Neuronal stem cell (in vitro differentiated cells): ENCODE results near the gene LYG1.
"Not testable (repeated sequence)": the region's sequence is repeated elsewhere in the genome, so short reads cannot be mapped to it uniquely, and the experiment has no call there.

Experiments used
- DNase-seq: peaks from one replicate; pipeline ENCODE4 v3.0.0-alpha.2; 2013; ENCODE audit warnings: low spot score
- H2AFZ ChIP-seq: one replicate; pipeline ENCODE4 v1.6.1; 2013; ENCODE audit warnings: mild to moderate bottlenecking, low read length, inconsistent platforms
- H2AK5ac ChIP-seq: 2 replicates; pipeline ENCODE4 v1.6.1; 2013; ENCODE audit warnings: low read depth, mild to moderate bottlenecking, inconsistent platforms, low read length, moderate library complexity, mixed read lengths
- H2BK120ac ChIP-seq: 2 replicates; pipeline ENCODE4 v1.6.1; 2013; ENCODE audit warnings: low read depth, mild to moderate bottlenecking, inconsistent platforms, low read length, moderate library complexity, mixed read lengths
- H2BK12ac ChIP-seq: one replicate; pipeline ENCODE4 v1.6.1; 2013; ENCODE audit warnings: low read length, inconsistent platforms
- H2BK15ac ChIP-seq: 2 replicates; pipeline ENCODE4 v1.6.1; 2013; ENCODE audit warnings: mild to moderate bottlenecking, low read length, inconsistent platforms, mixed read lengths
- H2BK5ac ChIP-seq: one replicate; pipeline ENCODE4 v1.6.1; 2013; ENCODE audit warnings: inconsistent platforms, mild to moderate bottlenecking, low read length, moderate library complexity
- H3K14ac ChIP-seq: one replicate; pipeline ENCODE4 v1.6.1; 2013; ENCODE audit warnings: low read length, inconsistent platforms
- H3K18ac ChIP-seq: 2 replicates; pipeline ENCODE4 v1.6.1; 2013; ENCODE audit warnings: low read length, inconsistent platforms
- H3K23ac ChIP-seq: 2 replicates; pipeline ENCODE4 v1.6.1; 2013; ENCODE audit warnings: low read depth, mild to moderate bottlenecking, mixed read lengths, low read length, inconsistent platforms; ENCODE audit not compliant: poor library complexity
- H3K27ac ChIP-seq: replicated peaks from 3 replicates; pipeline ENCODE4 v1.5.1; 2013; ENCODE audit warnings: low read length, inconsistent platforms
- H3K27me3 ChIP-seq, 3 experiments: 2 replicates each; pipeline ENCODE4 v1.6.1; 2013; ENCODE audit warnings: low read length in 3 of 3, mild to moderate bottlenecking in 2 of 3, inconsistent platforms in 1 of 3, low read depth in 1 of 3, mixed read lengths in 1 of 3, moderate library complexity in 1 of 3; ENCODE audit not compliant: control insufficient read depth in 3 of 3, insufficient read depth in 3 of 3
- H3K36me3 ChIP-seq, 2 donors: replicated peaks in 1 of 2; 2 replicates each; pipeline ENCODE4 v1.6.1; 2013; ENCODE audit warnings: low read length in 2 of 2; ENCODE audit not compliant: control insufficient read depth in 2 of 2, insufficient read depth in 2 of 2
- H3K4ac ChIP-seq: 2 replicates; pipeline ENCODE4 v1.6.1; 2013; ENCODE audit warnings: inconsistent platforms, mild to moderate bottlenecking, low read length, moderate library complexity
- H3K4me1 ChIP-seq, 2 donors: 1 replicate in 1 of 2; 2 replicates in 1 of 2; pipeline ENCODE4 v1.6.1; 2013; ENCODE audit warnings: low read length in 2 of 2, low read depth in 1 of 2; ENCODE audit not compliant: control insufficient read depth in 2 of 2, insufficient read depth in 1 of 2
- H3K4me2 ChIP-seq: one replicate; pipeline ENCODE4 v1.6.1; 2013; ENCODE audit warnings: mild to moderate bottlenecking, low read length, inconsistent platforms; ENCODE audit not compliant: insufficient read depth, poor library complexity, severe bottlenecking
- H3K4me3 ChIP-seq, 2 donors: 2 replicates each; pipeline ENCODE4 v1.5.1; 2013; ENCODE audit warnings: low read length in 2 of 2, mild to moderate bottlenecking in 2 of 2, inconsistent platforms in 1 of 2, moderate library complexity in 1 of 2
- H3K79me1 ChIP-seq: one replicate; pipeline ENCODE4 v1.6.1; 2013; ENCODE audit warnings: low read depth, mild to moderate bottlenecking, inconsistent platforms, low read length, moderate library complexity
- H3K9ac ChIP-seq: one replicate; pipeline ENCODE4 v1.6.1; 2013; ENCODE audit warnings: mild to moderate bottlenecking, low read depth, low read length, inconsistent platforms; ENCODE audit not compliant: poor library complexity
- H3K9me3 ChIP-seq, 2 donors: replicated peaks in 1 of 2; 2 replicates each; pipeline versions ENCODE3 to v1.6.1; 2013; ENCODE audit warnings: low read length in 2 of 2, mild to moderate bottlenecking in 2 of 2, inconsistent platforms in 1 of 2, low read depth in 1 of 2, mixed read lengths in 1 of 2, moderate library complexity in 1 of 2; ENCODE audit not compliant: control insufficient read depth in 2 of 2, insufficient read depth in 1 of 2
- H4K8ac ChIP-seq: one replicate; pipeline ENCODE4 v1.6.1; 2013; ENCODE audit warnings: low read depth, mild to moderate bottlenecking, inconsistent platforms, low read length, moderate library complexity
- H4K91ac ChIP-seq: one replicate; pipeline ENCODE4 v1.6.1; 2013; ENCODE audit warnings: low read length, low read depth, mild to moderate bottlenecking, inconsistent platforms; ENCODE audit not compliant: poor library complexity
- whole genome bisulfite sequencing, 2 donors: extraction: QIAGEN DNeasy Blood & Tissue Kit; methylation state at CpG; one replicate each; pipeline ENCODE4 v1.1.7; 2013; ENCODE audit warnings: missing lambda C conversion rate in 2 of 2, mixed read lengths in 1 of 2; ENCODE audit not compliant: insufficient read length in 2 of 2, insufficient replicate concordance in 1 of 2; ENCODE audit errors: extremely low coverage in 2 of 2; 5-methylcytosine and 5-hydroxymethylcytosine counted together

LYG1 gene

DNA sequence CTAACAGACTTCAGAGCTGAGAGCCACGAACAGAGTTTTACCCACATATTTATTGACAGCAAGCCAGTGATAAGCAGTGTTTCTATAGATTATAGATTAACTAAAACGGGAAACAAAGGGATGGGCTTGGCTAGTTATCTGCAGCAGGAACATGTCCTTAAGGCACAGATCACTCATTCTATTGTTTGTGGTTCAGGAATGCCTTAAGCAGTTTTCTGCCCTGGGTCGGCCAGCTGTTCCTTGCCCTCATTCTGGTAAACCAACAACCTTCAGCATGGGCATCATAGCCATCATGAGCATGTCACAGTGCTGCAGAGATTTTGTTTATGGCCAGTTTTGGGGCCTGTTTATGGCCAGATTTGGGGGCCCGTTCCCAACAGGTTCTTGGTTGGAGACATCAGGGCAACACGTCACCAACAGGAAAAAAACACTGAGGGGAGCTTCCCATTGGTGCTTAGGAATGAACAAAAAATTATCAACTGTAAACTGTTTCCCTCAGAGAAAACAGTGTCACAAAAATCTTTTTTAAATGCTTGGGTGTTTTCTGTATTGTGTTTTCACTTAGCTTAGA lies 22.7 kb downstream of the LYG1 start:
- H3K4me2 ChIP-seq, H3K4ac ChIP-seq, H3K9me3 ChIP-seq, H3K23ac ChIP-seq, H2BK120ac ChIP-seq, H3K18ac ChIP-seq, H2AFZ ChIP-seq, H3K27me3 ChIP-seq, H2BK12ac ChIP-seq, H3K4me3 ChIP-seq, DNase-seq, H4K91ac ChIP-seq, H2BK5ac ChIP-seq, H3K27ac ChIP-seq, H2BK15ac ChIP-seq, H4K8ac ChIP-seq, H3K79me1 ChIP-seq, H3K14ac ChIP-seq, H3K36me3 ChIP-seq, H3K9ac ChIP-seq, H2AK5ac ChIP-seq, H3K4me1 ChIP-seq: not testable (repeated sequence)
- no CpG with 5 or more reads among the region's 5 CpGs for WGBS, 2 donors

DNA sequence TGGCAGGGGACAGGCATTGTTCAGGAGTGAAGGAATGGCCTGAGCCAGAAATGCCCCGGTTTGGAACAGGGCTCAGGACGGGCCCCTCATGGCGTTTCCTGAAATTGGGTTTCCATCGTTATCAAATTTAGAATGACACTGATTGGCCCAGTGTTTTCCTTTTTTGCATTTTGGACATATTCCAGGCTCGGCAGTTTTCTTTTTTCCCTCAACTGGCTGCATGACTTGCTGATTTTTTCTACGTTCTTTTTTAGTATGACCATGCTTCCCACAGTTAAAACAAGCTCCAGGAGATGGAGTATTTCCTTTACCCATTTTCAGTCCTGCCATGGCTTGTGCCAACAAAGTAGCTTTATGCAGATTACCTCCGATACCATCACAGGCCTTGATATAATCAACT lies 25.1 kb downstream of the LYG1 start:
- Histone ChIP-seq H3K4ac (no peak overlapping the region), H3K9ac (no peak overlapping the region), H3K14ac (no peak overlapping the region), H2BK15ac (no peak overlapping the region), H2BK12ac (no peak overlapping the region), H3K23ac (no peak overlapping the region), H4K8ac (no peak overlapping the region), H3K79me1 (no peaks in the 10 kb centered on the region), H3K4me1 (no peaks in the 10 kb centered on the region), H2AK5ac (no peak overlapping the region), H2BK5ac (no peak overlapping the region), H3K18ac (no peak overlapping the region), H2AFZ (no peak overlapping the region), H3K36me3 (no peaks in the 10 kb centered on the region), H3K4me2 (no peak overlapping the region), H3K9me3 (peaks cover 3 to 9% of the 10 kb centered on the region in 2 donors), H2BK120ac (no peak overlapping the region), H3K27me3 (no peaks in the 10 kb centered on the region), H4K91ac (no peak overlapping the region), H3K27ac (no peak overlapping the region), H3K4me3 (no peak overlapping the region)
- WGBS, 2 donors: no CpG with 5 or more reads among the region's 7 CpGs
- DNase-seq: no peak

DNA sequence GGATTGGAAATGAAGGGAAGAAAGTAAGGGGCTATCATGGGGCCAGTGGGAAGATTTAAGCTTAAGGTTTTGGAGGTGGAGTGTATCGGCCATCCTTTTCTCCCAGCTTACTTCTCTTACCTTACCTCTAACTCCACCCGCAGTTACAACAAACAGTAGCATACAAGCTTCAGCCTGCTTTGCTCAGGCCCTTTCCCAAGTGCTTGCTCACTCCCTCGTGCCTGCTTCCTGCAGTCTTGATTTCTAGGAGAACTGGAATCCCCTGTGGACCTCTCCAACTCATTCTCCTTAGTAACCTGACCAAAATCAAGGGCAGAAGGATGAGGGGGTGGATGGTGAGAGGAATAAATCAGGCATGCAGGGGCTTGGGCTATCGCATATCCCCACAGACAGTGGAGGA lies 39.8 kb downstream of the LYG1 start:
- Histone ChIP-seq H3K9me3 (peaks cover 0 to 2% of the 10 kb centered on the region in 2 donors), H3K4me3 (no peak overlapping the region), H3K79me1 (no peaks in the 10 kb centered on the region), H3K27me3 (no peaks in the 10 kb centered on the region), H2AFZ (no peak overlapping the region), H4K91ac (no peak overlapping the region), H3K36me3 (no peaks in the 10 kb centered on the region), H2BK120ac (no peak overlapping the region), H3K14ac (no peak overlapping the region), H3K18ac (no peak overlapping the region), H2AK5ac (no peak overlapping the region), H2BK12ac (no peak overlapping the region), H3K9ac (no peak overlapping the region), H3K4me1 (no peaks in the 10 kb centered on the region), H3K23ac (no peak overlapping the region), H3K4me2 (no peak overlapping the region), H3K4ac (no peak overlapping the region), H2BK5ac (no peak overlapping the region), H2BK15ac (no peak overlapping the region), H3K27ac (no peak overlapping the region), H4K8ac (no peak overlapping the region)
- DNase-seq: no peak
- no CpG with 5 or more reads among the region's 4 CpGs for WGBS, 2 donors

DNA sequence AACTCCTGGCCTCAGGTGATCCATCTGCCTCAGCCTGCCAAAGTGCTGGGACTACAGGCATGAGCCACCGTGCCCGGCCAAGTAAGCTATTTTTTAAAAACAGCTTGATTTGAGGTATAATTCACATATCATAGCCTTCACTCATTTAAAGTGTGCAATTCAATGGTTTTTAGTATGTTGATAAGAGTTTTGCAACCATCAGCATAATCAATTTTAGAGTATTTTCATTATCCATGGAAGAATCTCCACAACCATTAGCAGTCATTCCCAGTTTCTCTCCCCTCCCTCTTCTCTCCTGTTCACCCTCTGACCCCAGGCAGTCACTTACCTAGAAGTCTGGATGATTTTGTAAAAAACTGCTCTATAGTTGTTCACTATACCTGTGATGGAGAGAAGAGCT lies 40.8 kb downstream of the LYG1 start:
- H3K14ac ChIP-seq: no peak overlapping the region
- H3K18ac ChIP-seq: no peak overlapping the region
- H3K23ac ChIP-seq: no peak overlapping the region
- H2BK5ac ChIP-seq: no peak overlapping the region
- H2BK12ac ChIP-seq: no peak overlapping the region
- H3K27me3 ChIP-seq: no peaks in the 10 kb centered on the region
- H2AK5ac ChIP-seq: no peak overlapping the region
- no peak overlapping the region for H3K27ac ChIP-seq
- no peak overlapping the region for H3K4me2 ChIP-seq
- no CpG with 5 or more reads among the region's 2 CpGs for WGBS, 2 donors
- H3K4me1 ChIP-seq: no peaks in the 10 kb centered on the region
- peaks cover 0 to 2% of the 10 kb centered on the region in 2 donors for H3K9me3 ChIP-seq
- no peaks in the 10 kb centered on the region for H3K36me3 ChIP-seq
- DNase-seq: no peak
- no peak overlapping the region for H3K9ac ChIP-seq
- no peaks in the 10 kb centered on the region for H3K79me1 ChIP-seq
- no peak overlapping the region for H3K4me3 ChIP-seq
- no peak overlapping the region for H2AFZ ChIP-seq
- H4K91ac ChIP-seq: no peak overlapping the region
- H2BK120ac ChIP-seq: no peak overlapping the region
- no peak overlapping the region for H2BK15ac ChIP-seq
- no peak overlapping the region for H3K4ac ChIP-seq
- H4K8ac ChIP-seq: no peak overlapping the region
